Activated CD4-positive, alpha-beta T cell treated with anti-CD3 and anti-CD28 coated beads, Interleukin-2, amount 10 ng/mL, durations not matched to agents 7 days and 5 days (primary cell): Measurements from ENCODE around the gene ALPG. TPM values are rescaled to one million over a fixed set of nuclear protein-coding genes. Genes with fewer than 3 reads are reported as not detected.
A peak's percentile ranks its signal among the peaks of the same experiment; 100 is the strongest.
"Not testable (repeated sequence)": the region's sequence is repeated elsewhere in the genome, so short reads cannot be mapped to it uniquely, and the experiment has no call there.

Experiments used
- CTCF ChIA-PET: fragments of 350-600 bp; sonication (Branson Sonifier 250); formaldehyde crosslinking; loops from one replicate; lab custom pipeline; 2021; ENCODE audit warnings: antibody characterized with exemption; lab: Charles Lee
- POLR2A ChIA-PET: fragments of 350-600 bp; sonication (Branson Sonifier 250); formaldehyde crosslinking; loops from one replicate; lab custom pipeline; 2021; ENCODE audit warnings: antibody characterized with exemption; lab: Charles Lee
- DNase-seq: peaks from one replicate; pipeline ENCODE4 v3.0.0-alpha.2; 2020
- H3K27ac Mint-ChIP-seq: one replicate; pipeline ENCODE4 v1.8.0; 2021; ENCODE audit warnings: mild to moderate bottlenecking, moderate library complexity, mixed read lengths
- H3K27me3 Mint-ChIP-seq: one replicate; pipeline ENCODE4 v1.8.0; 2021; ENCODE audit warnings: mixed read lengths
- H3K36me3 Mint-ChIP-seq: one replicate; pipeline ENCODE4 v1.8.0; 2021; ENCODE audit warnings: low read depth, mixed read lengths
- H3K4me1 Mint-ChIP-seq: one replicate; pipeline ENCODE4 v1.8.0; 2021; ENCODE audit warnings: mixed read lengths
- H3K4me3 Mint-ChIP-seq: one replicate; pipeline ENCODE4 v1.8.0; 2021; ENCODE audit warnings: mild to moderate bottlenecking, moderate library complexity, mixed read lengths
- H3K9me3 Mint-ChIP-seq: one replicate; pipeline ENCODE4 v1.8.0; 2021; ENCODE audit warnings: mixed read lengths
- total RNA-seq, 2 experiments: library from RNA; stranded (reverse); gene quantifications; one replicate each; pipeline ENCODE4 v1.2.3, GENCODE V29; 2021

The ALPG gene
- total RNA-seq, 2 experiments from 2014 or later: not detected

- H3K4me3 Mint-ChIP-seq, H3K9me3 Mint-ChIP-seq, CTCF ChIA-PET, DNase-seq, POLR2A ChIA-PET, H3K36me3 Mint-ChIP-seq, H3K27ac Mint-ChIP-seq, H3K4me1 Mint-ChIP-seq: not testable (repeated sequence)
- H3K27me3 Mint-ChIP-seq: peaks cover 25% of the 10 kb centered on the region
Measured at GRCh38 chr2:232379610-232380590, 26.7 kb upstream of the ALPG start.

DNA sequence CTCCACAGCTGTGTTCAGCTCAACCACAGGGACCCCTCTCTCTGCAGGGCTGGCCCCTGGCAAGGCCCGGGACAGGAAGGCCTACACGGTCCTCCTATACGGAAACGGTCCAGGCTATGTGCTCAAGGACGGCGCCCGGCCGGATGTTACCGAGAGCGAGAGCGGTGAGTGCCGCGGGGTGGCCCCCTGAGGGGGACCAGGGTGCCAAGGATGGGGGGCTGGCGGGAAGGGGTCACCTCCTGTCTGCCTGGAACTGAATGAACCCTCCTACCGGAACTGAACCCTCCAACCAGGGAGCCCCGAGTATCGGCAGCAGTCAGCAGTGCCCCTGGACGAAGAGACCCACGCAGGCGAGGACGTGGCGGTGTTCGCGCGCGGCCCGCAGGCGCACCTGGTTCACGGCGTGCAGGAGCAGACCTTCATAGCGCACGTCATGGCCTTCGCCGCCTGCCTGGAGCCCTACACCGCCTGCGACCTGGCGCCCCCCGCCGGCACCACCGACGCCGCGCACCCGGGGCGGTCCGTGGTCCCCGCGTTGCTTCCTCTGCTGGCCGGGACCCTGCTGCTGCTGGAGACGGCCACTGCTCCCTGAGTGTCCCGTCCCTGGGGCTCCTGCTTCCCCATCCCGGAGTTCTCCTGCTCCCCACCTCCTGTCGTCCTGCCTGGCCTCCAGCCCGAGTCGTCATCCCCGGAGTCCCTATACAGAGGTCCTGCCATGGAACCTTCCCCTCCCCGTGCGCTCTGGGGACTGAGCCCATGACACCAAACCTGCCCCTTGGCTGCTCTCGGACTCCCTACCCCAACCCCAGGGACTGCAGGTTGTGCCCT, 25.2 kb upstream of the ALPG start:
- CTCF ChIA-PET, POLR2A ChIA-PET, H3K27ac Mint-ChIP-seq, H3K9me3 Mint-ChIP-seq, H3K4me1 Mint-ChIP-seq, H3K36me3 Mint-ChIP-seq: not testable (repeated sequence)
- peak overlapping the region; percentile 30 for H3K4me3 Mint-ChIP-seq
- peak; percentile 15 for DNase-seq
- H3K27me3 Mint-ChIP-seq: peaks cover 39% of the 10 kb centered on the region

- DNase-seq: no peak
- Mint-ChIP-seq H3K27ac (no peak overlapping the region), H3K27me3 (peaks cover 43% of the 10 kb centered on the region), H3K4me3 (no peak overlapping the region), H3K36me3 (no peaks in the 10 kb centered on the region), H3K9me3 (no peaks in the 10 kb centered on the region), H3K4me1 (no peaks in the 10 kb centered on the region)
- ChIA-PET POLR2A (no interaction called here), CTCF (no interaction called here)
Measured at GRCh38 chr2:232382331-232383225, 24.1 kb upstream of the ALPG start.

DNA sequence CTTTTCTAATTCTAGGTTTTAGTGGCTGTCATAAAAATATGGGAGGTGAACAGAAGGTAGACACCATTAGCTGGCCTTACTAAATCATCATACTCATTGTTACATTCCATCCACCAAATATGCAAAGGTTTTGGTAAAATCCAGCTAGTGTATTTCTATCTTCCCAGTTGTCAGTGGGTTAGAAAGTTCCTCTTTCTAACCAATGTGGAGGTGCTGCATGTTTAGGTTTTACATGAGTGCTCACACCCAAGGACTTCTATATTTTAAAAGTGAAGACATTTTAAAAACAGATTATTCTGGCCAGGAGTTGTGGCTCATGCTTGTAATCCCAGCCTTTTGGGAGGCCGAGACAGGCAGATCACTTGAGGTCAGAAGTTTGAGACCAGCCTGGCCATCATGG, 22.2 kb upstream of the ALPG start:
- no peak for DNase-seq
- ChIA-PET POLR2A (no interaction called here), CTCF (no interaction called here)
- peaks cover 48% of the 10 kb centered on the region for H3K27me3 Mint-ChIP-seq
- no peaks in the 10 kb centered on the region for H3K36me3 Mint-ChIP-seq
- no peaks in the 10 kb centered on the region for H3K4me1 Mint-ChIP-seq
- H3K9me3 Mint-ChIP-seq: no peaks in the 10 kb centered on the region
- H3K27ac Mint-ChIP-seq: no peak overlapping the region
- H3K4me3 Mint-ChIP-seq: no peak overlapping the region

DNA sequence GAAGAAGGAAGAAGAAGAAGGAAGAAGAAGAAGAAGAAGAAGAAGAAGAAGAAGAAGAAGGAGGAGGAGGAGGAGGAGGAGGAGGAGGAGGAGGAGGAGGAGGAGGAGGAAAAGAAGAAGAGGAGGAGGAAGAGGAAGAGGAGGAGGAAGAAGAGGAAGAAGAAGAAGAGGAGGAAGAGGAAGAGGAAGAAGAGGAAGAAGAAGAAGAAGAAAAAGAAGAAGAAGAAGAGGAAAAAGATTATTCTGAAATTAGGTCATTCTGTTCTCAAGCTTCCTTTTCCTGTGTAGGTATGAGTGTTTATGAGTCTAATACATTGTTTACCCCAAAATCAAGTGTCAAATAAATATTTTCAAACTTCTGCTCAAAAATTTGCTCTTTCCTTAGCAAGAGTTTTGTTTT, 21.6 kb upstream of the ALPG start:
- CTCF ChIA-PET: interaction anchor here (1.4 kb wide), 1 partner anchor 8 kb away, joined by 5 read pairs; no protein-coding TSS in a partner anchor
- H3K9me3 Mint-ChIP-seq, H3K36me3 Mint-ChIP-seq, H3K4me3 Mint-ChIP-seq, POLR2A ChIA-PET, H3K4me1 Mint-ChIP-seq, H3K27ac Mint-ChIP-seq, DNase-seq: not testable (repeated sequence)
- peaks cover 53% of the 10 kb centered on the region for H3K27me3 Mint-ChIP-seq

- no peaks in the 10 kb centered on the region for H3K36me3 Mint-ChIP-seq
- POLR2A ChIA-PET: no interaction called here
- no peak overlapping the region for H3K4me3 Mint-ChIP-seq
- no peak for DNase-seq
- peaks cover 58% of the 10 kb centered on the region for H3K27me3 Mint-ChIP-seq
- no peak overlapping the region for H3K27ac Mint-ChIP-seq
- no peaks in the 10 kb centered on the region for H3K4me1 Mint-ChIP-seq
- CTCF ChIA-PET: interaction anchor here (0.6 to 1.4 kb wide), 2 partner anchors 9 to 82 kb away, joined by 3 to 5 read pairs; no protein-coding TSS in a partner anchor
- H3K9me3 Mint-ChIP-seq: no peaks in the 10 kb centered on the region
Measured at GRCh38 chr2:232385660-232386489, 20.8 kb upstream of the ALPG start.

GRCh38 chr2:232386490-232386739, 20.2 kb upstream of the ALPG start:
- POLR2A ChIA-PET: no interaction called here
- Mint-ChIP-seq H3K27me3 (peaks cover 59% of the 10 kb centered on the region), H3K36me3 (no peaks in the 10 kb centered on the region), H3K9me3 (no peaks in the 10 kb centered on the region), H3K4me1 (no peaks in the 10 kb centered on the region), H3K4me3 (no peak overlapping the region), H3K27ac (no peak overlapping the region)
- CTCF ChIA-PET: interaction anchor here (0.6 to 1.4 kb wide), 2 partner anchors 9 to 83 kb away, joined by 3 to 5 read pairs; no protein-coding TSS in a partner anchor
- no peak for DNase-seq

DNA sequence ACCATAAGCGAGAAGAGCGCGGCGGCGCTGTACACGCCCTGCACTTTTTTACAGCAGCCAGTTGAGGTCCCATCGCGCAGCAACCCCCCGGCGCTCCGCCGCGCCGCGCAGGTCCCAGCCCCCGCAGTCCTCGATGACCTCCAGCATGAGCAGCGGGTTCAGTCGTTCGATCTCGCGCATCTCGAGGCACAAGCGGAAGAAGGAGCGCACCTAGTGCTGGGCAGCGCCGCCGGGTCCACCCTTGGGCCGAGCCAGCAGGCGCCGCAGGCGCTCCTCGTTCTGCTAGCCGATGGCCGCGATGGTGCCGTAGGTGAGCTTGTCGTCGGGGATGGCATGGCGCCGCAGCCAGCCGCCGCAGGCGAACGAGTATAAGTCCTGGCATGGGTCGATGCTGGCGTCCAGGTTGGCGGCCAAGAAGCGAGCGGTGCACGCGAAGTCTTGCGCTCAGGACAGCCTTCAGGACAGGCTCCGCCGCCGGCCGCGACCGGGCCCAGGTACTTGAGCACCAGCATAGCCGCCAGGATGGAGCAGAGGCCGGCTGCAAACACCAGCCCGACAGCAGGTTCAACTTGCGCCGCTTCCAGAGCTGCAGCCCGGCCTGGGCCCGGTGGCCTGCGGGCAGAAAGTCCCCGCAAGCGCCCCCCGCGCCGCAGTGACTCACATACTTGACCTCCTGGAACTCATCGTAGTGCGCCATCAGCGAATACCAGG, 19.7 kb upstream of the ALPG start:
- DNase-seq: no peak
- POLR2A ChIA-PET: no interaction called here
- H3K36me3 Mint-ChIP-seq: no peaks in the 10 kb centered on the region
- CTCF ChIA-PET: no interaction called here
- H3K27ac Mint-ChIP-seq: no peak overlapping the region
- no peaks in the 10 kb centered on the region for H3K4me1 Mint-ChIP-seq
- no peak overlapping the region for H3K4me3 Mint-ChIP-seq
- peaks cover 57% of the 10 kb centered on the region for H3K27me3 Mint-ChIP-seq
- no peaks in the 10 kb centered on the region for H3K9me3 Mint-ChIP-seq

DNA sequence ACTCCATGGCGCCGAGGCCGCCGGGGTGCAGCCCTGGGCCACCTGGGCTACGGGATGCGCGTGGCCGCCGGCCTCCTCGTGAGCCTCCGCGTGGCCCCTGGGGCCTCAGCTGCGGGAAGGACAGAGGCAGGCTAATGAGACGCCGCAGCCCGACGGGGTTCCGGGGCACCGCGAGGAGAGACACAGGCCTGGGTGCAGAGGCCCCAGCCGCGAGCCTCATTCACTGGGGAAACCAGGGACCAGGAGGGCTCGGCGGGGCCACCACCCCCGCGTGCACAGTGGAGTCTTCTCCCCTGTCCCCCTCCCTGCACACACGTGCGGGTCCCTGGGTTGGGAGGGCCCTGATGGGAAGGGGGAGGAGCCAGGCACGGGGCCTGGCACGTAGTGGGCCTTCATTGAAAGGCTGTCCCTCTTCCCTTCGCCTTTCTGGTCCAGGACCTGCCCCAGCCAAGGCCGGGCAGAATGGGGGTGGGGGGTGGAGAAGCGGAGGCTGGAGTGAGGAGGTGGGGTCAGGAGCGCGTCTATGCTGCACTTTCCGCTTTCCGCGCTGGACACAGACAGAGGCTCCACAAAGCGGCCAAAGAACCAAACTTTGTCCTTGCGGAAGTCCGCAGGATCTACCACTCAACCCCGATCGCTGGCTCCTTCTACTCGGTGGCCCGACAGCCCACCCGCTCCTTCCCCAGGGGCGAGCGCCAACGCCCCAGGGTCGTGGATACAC, 19.0 kb upstream of the ALPG start:
- ChIA-PET POLR2A (no interaction called here), CTCF (no interaction called here)
- Mint-ChIP-seq H3K4me1 (no peaks in the 10 kb centered on the region), H3K27ac (no peak overlapping the region), H3K27me3 (peaks cover 54% of the 10 kb centered on the region), H3K4me3 (no peak overlapping the region), H3K36me3 (no peaks in the 10 kb centered on the region), H3K9me3 (no peaks in the 10 kb centered on the region)
- no peak for DNase-seq

GRCh38 chr2:232388324-232388891, 18.2 kb upstream of the ALPG start:
- no peak for DNase-seq
- POLR2A ChIA-PET: no interaction called here
- Mint-ChIP-seq H3K27me3 (peaks cover 48% of the 10 kb centered on the region), H3K27ac (no peak overlapping the region), H3K4me3 (no peak overlapping the region), H3K4me1 (no peaks in the 10 kb centered on the region), H3K9me3 (no peaks in the 10 kb centered on the region), H3K36me3 (no peaks in the 10 kb centered on the region)
- CTCF ChIA-PET: no interaction called here

DNA sequence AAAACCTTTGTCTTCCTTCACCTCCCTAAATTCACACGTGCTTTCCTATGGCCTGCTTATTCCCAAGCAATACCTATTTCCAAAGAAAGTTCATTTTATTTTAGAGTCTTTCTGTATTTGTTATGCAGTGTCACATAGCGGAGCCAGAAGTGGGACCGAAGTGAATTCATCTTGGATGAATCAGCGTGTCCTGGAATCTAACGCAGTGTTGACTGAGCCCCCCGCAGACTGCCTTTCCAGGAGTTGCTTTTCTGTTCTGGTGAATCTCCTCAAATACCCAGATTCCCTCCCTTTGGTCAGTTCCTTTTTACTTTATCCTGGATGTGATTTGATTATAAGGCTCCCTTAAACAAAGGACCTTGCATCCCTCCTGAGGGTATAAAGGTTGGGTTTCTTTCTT, 17.3 kb upstream of the ALPG start:
- CTCF ChIA-PET: interaction anchor here (0.6 kb wide), 1 partner anchor 477 kb away, joined by 6 read pairs; no protein-coding TSS in a partner anchor
- Mint-ChIP-seq H3K9me3 (no peaks in the 10 kb centered on the region), H3K27me3 (peaks cover 46% of the 10 kb centered on the region), H3K27ac (no peak overlapping the region), H3K4me3 (no peak overlapping the region), H3K36me3 (no peaks in the 10 kb centered on the region), H3K4me1 (no peaks in the 10 kb centered on the region)
- POLR2A ChIA-PET: no interaction called here
- no peak for DNase-seq
